Left kidney (tissue), 2 donors: Measurements from ENCODE around the gene IL18R1. TPM values are rescaled to one million over a fixed set of nuclear protein-coding genes. Genes with fewer than 3 reads are reported as not detected.

Experiments
- DNase-seq: peaks from one replicate; pipeline ENCODE4 v3.0.0-alpha.2; 2013
- polyA plus RNA-seq: library from polyadenylated mRNA; unstranded; fragments of 120-200 nt; gene quantifications from one replicate; pipeline ENCODE4 v1.2.1, GENCODE V29; 2013; ENCODE audit not compliant: insufficient read length

The IL18R1 gene
- polyA plus RNA-seq, 1 donor = 3.2 TPM

DNA sequence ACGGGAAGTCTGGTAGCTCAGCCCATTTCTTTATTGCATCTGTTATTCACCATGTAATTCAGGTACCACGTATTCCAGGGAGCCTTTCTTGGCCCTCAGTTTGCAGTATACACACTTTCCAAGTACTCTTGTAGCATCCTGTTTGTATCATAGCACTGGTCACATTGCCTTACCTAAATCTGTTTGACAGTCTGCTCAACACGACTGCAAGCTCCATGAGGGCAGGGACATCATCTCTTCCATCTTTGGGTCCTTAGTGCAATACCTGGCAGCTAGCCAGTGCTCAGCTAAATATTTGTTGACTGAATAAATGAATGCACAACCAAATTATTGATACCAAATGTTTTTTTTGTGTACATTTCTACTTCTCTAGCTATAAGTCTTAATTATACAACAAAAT is 11.2 kb upstream of the IL18R1 start:
- DNase-seq = no peak

DNA sequence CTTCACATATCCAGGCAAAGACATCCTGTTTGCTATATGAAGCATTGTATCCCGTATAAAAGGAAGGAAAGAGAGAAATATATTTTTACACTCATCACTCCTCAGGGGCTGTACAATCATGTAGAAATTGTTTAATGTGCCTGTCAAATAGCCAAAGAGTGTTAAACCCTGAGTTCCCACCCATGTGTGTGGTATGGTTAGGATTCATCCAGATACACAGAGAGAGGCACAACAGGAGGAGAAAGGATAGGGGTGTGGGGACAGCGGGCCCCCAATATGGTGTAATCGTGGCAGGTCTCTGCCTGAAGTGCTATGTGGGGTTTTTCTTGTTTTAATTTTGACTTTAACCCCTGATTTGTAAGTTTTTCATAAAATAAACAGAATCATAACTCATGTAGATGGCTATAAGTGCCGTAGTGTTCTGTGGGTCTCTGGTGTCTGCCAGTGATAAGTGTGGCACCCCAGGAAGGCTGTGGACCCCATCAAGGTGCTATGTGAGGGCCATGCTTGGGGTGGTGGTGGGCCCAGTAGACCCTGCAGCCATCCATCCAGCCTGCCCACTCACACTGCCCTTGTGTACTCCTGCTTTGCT is 10.2 kb upstream of the IL18R1 start:
- DNase-seq = no peak

DNA sequence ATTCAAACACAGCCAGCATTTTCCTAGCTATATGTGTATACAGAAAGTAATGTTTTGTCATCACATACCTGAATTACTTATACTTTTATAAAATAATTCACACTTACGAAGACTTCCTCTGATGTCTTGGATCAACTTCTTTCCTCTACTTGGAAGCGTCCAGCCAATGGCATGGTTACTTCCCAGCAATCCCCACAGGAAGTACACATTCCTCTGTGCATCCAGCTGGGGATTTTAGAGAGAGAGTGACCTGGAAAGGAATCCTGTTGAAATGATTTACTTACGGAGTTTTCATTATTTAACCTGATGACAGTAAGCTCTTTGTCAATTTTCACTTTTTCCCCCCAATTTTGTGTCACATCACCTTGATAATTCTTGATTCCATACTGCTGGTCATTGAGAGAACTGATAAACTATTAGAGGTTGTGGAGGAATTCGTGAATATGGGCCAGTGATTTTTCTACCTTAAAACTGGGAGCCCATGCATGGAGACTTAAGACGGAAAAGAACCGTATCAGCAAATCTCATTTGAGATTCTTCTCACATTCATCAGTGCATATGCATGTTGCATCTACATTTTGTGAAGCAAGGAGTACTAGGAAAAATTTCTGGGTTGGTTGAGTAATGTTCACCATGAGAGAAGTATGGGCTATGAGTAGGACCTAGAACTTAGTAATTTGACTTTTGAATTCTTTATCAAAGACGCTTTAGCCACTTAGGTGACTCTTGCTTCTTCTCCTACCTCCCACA is 9.0 kb upstream of the IL18R1 start:
- no peak for DNase-seq

DNA sequence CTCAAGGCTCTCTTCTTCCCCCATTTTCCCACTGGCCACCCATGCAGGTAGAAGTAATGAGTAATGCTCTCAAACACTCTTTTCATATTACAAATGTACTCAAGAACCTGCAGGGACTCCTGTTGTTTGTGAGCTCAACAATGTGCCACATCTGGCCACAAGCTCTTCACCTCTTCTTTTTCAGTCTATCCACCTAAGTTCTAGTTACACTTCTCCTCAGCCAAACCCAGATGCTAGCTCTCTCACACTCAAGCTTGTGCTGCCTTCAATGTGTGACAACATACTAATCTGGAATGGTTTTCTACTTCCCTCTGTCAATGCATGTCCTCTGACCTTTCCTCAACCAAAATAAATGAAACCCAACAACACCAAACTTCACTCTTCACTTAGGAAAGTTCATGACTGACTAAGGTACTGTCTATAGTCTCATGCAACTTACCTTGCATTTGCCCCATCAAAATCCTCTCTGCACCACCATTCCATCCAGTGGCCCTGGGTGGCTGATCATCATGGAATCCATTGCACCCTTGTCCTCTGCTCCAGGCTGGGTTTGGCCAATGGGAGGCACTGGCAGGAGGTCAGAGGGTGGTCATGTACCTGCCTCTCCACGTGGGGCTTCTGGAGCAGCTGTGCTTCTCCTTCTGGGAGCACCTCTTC is 5.3 kb upstream of the IL18R1 start:
- no peak for DNase-seq

DNA sequence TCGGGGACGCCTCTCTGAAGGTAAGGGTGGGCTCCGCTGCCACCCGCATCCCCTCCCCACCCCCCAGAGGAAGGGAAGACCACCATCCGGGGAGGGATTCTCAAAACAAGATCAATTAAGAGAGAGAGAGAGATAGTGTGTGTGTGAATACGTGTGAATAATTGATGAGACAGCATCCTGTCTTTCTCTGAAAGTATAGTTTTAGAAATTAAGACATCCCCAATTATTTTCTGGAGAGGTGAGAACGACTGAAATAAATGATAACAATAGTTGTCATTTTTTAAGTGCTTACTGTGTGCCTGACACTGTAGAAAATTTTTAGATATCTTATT is 751 bp downstream of the IL18R1 start:
- no peak for DNase-seq

DNA sequence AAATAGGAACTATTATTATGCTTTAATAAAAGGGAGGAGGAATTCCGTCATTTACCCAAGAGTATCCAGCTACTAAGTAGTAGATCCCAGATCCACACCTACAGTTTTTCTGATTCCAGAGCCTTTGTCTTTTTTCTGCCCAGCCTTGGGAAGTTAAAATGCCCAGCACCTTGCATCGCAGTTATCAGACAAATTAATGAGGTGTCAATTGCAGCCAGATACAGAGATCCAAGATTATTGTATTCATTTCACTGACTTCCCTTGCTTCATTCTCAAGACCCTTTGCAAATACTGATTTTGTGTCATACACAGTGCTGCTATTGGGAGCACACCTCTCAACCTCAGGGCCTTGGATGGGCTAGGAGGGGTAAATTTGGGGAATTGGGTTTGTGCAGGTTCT is 1.1 kb downstream of the IL18R1 start:
- no peak for DNase-seq

DNA sequence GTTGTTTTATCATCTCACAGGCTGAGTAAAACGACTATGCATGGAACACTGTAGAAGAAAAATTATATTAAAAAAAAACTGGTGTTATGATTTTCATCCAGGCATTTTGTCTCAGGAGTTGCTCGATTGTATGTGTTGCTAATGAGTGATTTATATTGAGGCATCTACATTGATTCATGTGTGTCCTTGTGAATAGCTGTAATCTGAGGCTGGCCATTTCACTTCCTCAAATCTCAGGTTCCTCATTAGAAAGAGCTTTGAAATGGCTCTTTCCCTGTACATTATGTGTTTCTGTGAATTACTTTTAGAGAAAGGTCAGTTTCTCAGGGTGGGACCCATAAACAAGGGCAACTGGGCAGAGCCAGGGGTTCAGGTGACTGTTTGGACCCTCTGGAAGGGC is 2.3 kb downstream of the IL18R1 start:
- DNase-seq = no peak

DNA sequence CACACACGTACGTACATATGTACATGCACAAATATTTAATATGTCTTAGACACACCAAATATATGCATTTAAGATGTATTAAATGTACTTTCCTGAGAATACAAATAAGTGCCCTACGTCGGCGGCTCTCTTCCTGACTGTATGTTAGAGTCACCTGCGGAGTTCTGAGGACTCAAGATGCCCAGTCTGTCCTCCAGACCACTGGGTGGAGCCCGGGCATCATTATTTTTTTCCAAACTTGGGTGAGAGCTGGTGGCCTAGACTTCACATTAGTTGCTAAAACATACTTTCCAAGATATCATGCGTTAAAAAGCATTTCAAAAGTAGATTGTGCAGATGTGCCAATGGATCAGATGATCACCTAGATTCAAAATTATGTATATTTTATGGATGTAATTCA is 2.9 kb downstream of the IL18R1 start:
- DNase-seq = no peak

DNA sequence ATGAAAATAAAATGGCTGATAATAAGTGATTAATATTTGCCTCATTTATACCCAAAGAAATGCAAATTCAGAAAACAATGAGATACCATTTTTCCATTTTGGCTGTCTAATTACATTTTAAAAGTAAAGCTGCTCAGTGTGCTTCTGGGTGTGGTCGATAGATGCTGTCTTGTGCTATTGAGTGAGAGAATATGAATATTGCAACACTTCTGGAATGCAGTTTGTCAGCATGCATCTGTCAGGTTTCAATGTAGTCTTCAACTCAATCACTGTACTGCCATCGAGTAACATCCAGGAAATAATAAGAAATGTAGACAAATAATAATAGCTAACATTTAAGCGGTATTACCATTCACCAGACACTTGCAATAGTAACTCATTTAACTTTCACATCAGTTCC is 3.9 kb downstream of the IL18R1 start:
- DNase-seq = no peak

DNA sequence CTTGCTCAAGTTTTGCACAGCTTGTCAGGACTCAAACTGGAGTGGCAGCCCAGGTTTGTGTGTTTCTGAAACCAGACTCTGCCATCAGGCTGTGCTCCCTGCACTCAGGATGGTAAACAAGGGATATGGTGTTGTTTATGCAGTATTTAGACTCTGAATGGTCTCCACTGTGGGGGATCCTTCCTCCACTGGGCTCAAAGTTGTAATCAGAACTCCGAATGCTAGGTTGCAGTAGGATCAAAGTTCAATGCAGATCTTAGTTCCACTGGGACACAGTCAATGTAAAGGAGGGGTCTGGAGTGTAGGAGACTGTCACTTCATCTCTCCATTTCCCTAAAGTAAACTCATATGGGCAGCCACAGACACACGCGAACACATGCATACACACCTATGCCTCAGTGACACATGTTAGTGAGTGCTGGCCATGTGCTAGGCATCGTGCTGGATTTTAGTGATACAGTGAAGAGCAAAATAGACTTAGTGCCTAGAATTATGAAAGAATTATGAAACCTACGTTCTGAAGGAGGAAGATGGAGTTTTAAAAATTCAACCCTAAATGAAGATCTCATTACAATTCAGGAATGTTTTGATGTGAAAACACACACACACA is 6.1 kb downstream of the IL18R1 start:
- no peak for DNase-seq

DNA sequence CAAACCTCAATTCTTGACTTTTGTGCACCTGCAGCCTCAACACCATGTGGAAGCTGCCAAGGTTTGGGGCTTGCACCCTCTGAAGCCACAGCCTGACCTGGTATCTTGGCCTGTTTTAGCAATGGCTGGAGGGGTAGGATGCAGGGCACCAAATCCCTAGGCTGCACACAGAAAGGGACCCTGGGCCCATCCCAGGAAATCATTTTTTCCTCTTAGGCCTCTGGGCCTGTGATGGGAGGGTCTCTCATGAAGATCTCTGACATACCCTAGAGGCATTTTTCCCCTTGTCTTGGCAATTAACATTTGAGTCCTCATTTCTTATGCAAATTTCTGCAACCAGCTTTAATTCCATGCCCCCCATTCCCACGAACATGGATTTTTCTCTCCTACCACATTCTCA is 10.2 kb downstream of the IL18R1 start:
- no peak for DNase-seq

DNA sequence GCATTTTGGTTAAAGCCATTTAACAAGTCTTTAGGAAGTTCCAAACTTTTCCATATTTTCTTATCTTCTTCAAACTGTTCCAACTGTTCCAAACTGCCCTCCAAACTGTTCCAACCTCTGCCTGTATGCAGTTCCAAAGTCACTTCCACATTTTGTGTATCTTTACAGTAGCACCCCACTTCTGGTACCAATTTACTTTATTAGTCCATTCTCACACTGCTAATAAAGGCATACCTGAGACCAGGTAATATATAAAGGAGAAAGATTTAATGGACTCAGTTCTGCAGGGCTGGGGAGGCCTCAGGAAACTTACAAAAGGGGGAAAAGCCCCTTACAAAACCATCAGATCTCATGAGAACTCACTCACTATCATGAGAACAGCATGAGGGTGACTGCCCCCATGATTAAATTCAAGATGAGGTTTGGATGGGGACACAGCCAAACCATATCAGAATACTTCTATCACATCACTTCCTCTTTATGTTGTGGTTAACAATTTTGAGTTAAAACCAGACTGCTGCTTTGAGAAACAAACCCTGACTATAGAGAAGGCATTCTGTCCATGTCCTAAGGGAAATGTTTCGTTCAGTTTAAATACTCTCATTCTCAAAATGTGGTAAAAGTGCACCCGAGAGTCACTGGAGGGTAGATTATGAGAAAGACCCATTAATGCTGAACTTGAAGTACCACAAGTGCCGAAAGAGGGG is 11.0 kb downstream of the IL18R1 start:
- no peak for DNase-seq

DNA sequence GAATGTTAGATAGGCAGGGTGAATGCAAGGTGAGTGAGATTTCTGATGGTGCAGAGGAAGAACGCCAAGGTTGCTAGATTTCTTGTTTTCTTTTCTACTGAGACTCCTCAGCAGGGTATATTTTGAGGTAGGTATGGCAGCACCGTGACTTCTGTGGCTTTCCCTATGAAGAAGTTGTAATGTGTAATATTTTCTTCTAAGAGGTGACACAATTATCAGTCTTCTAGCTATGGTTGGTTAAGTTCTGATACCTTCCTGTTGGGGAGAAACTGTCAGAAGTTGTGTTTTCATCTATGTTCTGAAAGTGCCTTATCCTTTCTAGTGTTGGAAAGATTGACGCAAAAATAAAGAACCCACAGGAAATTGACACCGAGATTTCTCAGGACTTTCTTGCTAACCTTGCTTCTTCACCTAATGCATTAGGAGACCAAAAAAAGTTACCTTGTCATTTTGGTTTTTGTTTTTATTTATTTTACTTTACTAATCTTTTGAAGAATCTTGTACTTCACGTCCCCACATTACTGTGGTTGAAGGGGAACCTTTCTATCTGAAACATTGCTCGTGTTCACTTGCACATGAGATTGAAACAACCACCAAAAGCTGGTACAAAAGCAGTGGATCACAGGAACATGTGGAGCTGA is 11.9 kb downstream of the IL18R1 start:
- no peak for DNase-seq

DNA sequence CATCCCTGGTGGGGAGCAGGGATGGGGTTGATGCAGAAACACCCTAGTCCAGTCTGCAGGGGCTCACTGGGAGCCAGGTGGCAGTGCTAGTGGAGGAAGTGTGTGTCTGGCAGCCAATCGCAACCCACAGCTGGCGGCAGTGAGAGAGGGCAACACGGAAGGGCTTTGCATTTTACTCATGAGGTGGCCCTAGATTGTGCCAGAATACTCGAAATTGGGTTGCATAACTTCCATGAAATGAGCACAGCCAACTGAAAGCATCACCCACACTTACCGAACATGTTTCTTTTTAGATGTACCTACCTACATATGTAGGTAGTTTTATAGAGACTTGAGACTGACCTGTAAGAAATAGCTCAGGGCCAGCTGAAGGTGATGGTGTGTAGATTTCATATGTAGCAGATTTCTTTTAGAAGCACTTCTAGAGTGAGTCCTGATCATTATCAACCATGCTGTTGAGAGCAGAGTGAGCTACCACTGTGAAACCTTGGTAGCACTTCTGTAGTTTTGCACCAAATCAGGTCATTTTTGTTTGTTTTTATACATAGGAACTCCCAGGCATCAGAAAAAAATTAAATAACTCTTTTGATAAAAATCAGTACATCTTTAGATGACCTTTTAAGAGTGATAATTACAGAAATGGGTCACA is 13.0 kb downstream of the IL18R1 start:
- no peak for DNase-seq

DNA sequence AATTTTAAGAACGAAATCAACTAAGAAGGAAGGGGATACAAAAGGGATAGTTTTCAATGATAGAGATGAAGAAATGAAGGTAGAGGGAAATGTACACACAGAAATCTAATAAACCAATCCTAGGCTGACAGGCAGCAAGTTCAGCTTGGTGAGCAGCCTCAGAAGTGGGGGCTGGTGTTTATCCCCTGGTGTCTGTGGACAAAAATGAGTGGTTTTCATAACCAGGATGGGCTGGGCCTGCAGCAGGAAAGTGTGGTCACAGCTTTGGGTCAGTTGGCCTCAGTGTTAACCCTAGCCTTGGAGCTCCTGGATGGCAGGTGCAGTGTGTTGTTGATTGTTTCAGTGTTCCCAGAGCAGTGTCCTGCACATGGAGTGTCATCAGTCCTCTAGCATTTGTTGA is 14.3 kb downstream of the IL18R1 start:
- DNase-seq = no peak

DNA sequence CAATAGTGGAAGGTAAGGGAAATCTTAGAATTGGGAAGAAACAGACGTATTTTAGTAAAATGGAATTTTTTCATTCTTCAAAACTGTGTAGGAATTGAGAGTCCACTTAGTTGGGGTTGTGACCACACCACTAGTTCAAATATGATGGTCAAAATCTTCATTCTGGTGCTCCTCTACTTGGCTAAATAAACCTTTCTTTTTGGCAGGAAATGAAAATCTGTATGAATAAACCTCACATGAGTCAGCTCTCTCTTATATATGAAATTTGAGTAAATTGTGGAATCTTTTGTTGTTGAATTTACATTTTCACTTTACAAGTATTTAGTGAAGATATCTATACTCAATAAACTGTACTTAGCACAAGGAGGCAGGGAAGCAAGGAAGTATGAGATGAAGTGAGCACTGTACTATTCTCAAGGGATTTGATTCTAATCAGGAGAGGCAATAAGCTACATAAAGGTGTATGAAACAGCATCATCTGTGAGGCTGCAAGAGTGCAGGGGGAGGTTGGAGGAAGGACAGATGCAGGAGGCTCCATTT is 20.5 kb downstream of the IL18R1 start:
- DNase-seq = no peak

DNA sequence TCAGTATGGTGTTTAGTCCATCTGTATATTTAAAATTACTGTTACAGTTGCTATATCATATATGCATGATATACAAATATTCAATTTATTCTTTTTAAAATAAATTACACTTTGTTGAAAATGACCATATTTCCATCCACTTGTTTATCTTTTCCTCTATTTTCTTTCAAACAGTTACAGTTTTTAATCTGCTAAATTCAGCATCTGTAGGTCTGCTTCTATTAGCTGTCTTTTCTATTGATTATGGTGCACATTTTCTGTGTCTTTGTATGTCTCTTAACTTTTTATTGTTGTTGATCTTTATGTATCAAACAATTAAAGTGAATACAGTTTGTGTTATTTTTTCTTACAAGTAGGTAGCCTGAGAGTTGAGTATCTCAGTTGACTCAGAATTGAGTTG is 28.1 kb downstream of the IL18R1 start:
- DNase-seq = no peak

DNA sequence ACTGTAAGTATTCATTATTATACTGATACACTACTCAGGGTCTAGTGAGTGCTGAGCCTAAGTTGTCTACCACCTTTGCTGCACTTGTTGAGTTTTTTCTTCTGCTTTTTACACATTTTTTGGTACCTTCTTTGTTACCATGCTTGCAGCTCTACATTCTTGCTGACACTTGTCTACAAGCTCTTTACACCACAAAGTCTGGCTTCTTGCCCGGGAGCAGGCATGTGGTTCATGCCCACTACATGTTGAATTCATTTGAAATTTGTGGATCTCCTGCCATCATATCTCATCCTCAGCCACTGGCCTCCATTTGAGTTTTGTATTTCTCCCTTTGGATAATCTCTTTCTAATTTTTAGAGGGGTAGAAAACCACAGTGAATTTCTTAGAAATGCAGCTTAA is 29.9 kb downstream of the IL18R1 start:
- no peak for DNase-seq

DNA sequence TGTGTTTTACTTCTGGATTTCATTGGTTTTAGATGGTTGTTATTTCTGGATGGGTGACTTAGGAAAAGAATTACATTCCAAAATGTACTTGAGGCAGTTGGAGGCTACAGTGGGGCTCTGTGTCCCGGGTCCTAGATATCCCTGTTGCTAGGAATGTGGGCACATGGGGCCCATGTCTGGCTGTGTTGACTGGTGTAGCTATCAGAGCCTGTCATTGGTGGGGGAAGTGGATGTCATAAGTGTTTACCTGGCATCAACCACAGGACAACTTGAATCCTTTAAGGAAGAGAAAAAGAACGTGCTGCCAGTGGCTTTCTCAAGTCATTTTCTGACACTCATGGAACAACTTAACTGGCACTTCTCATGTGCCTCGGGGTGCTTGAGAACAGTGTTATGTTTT is 30.4 kb downstream of the IL18R1 start:
- no peak for DNase-seq

DNA sequence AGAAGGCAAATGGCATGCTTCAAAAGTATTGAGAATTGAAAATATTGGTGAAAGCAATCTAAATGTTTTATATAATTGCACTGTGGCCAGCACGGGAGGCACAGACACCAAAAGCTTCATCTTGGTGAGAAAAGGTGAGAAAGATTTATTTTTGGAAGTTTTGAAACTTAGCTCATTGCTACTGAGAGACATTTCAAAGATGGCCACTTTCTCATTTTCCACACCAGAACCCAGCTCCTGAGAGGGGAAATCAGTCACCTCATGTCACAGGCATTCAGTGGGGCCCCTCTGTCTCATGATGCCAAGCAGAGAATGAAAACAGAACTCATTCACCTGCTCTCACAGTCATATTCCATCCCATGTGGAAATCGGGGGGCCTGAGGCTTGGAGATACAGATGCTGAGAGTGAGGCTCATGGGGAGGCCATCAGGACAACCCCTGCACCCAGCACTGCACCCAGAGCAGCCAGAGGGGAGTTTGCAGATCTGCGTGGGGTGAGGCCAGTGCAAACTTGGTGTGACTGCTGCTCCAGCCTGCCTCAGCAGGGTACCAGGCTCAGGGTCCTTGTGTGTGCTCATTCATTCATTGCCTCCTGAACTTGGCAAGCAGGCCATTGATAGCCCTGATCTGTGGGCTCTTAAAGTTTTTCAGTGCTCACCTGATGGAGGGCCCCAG is 31.4 kb downstream of the IL18R1 start:
- DNase-seq = no peak
